Activated CD8-positive, alpha-beta memory T cell treated with anti-CD3 and anti-CD28 coated beads for 1 hour (primary cell): ENCODE data around the gene PEX11A.
A peak's percentile ranks its signal among the peaks of the same experiment; 100 is the strongest.
"Not testable (repeated sequence)": the region's sequence is repeated elsewhere in the genome, so short reads cannot be mapped to it uniquely, and the experiment has no call there.

ENCODE experiments used
- DNase-seq, 2 donors: peaks; one replicate each; pipeline ENCODE4 v3.0.0-alpha.2; 2020; ENCODE audit warnings: low read depth in 1 of 2; ENCODE audit errors: extremely low read depth in 1 of 2

The PEX11A gene

GRCh38 chr15:89690276-89691218 is at the start of gene PEX11A, which contains the start of gene WDR93:
TSS of gene PEX11A (minus strand) at chr15:89690754. CDS start at chr15:89690632, 122 bp downstream.
TSS of gene WDR93 (plus strand) at chr15:89690811. CDS start at chr15:89701747, 10,936 bp downstream.
- DNase-seq: peak; percentile 21 to 58

GRCh38 chr15:89740137-89740536 is 49.6 kb upstream of the PEX11A start:
- DNase-seq: no peak

- DNase-seq: no peak
Measured at GRCh38 chr15:89735773-89736172, 45.2 kb upstream of the PEX11A start.

- no peak for DNase-seq
Measured at GRCh38 chr15:89732451-89733172, 42.1 kb upstream of the PEX11A start.

GRCh38 chr15:89731275-89731674 is 40.7 kb upstream of the PEX11A start:
- DNase-seq: no peak

- no peak for DNase-seq
Measured at GRCh38 chr15:89728254-89728653, 37.7 kb upstream of the PEX11A start.

GRCh38 chr15:89725064-89725463 is 34.5 kb upstream of the PEX11A start:
- DNase-seq: no peak

- no peak for DNase-seq
Measured at GRCh38 chr15:89724621-89725020, 34.1 kb upstream of the PEX11A start.

GRCh38 chr15:89723031-89723430 is 32.5 kb upstream of the PEX11A start:
- DNase-seq: no peak

- no peak for DNase-seq
Measured at GRCh38 chr15:89714775-89715174, 24.2 kb upstream of the PEX11A start.

GRCh38 chr15:89707577-89707976 is 17.0 kb upstream of the PEX11A start:
- no peak for DNase-seq

GRCh38 chr15:89704411-89704810 is 13.9 kb upstream of the PEX11A start:
- no peak for DNase-seq

- no peak for DNase-seq
Measured at GRCh38 chr15:89695198-89695597, 4.6 kb upstream of the PEX11A start.

- no peak for DNase-seq
Measured at GRCh38 chr15:89693696-89694095, 3.1 kb upstream of the PEX11A start.

- DNase-seq: no peak
Measured at GRCh38 chr15:89693091-89693490, 2.5 kb upstream of the PEX11A start.

GRCh38 chr15:89689930-89690275 is 651 bp downstream of the PEX11A start:
- not testable (repeated sequence) for DNase-seq

- DNase-seq: no peak
Measured at GRCh38 chr15:89686522-89686921, 4.0 kb downstream of the PEX11A start.

- no peak for DNase-seq
Measured at GRCh38 chr15:89685995-89686394, 4.6 kb downstream of the PEX11A start.

- DNase-seq: no peak
Measured at GRCh38 chr15:89681146-89681545, 9.4 kb downstream of the PEX11A start.

GRCh38 chr15:89680282-89680873 is 10.2 kb downstream of the PEX11A start:
- DNase-seq: no peak

- DNase-seq: no peak
Measured at GRCh38 chr15:89679212-89679611, 11.3 kb downstream of the PEX11A start, which contains the start of gene PLIN1. TSS of gene PLIN1 (minus strand) at chr15:89679367. CDS start at chr15:89677489, 1,878 bp downstream.
